B cell (primary cell): ENCODE data around the gene MOB2. TPM values are rescaled to one million over a fixed set of nuclear protein-coding genes. Genes with fewer than 3 reads are reported as not detected.

ENCODE experiments used
- ATAC-seq: fragments of 200-7000 bp; cut with Tn5 transposase; one replicate; pipeline ENCODE4 v1.10.0; 2021; ENCODE audit warnings: low read depth, mild to moderate bottlenecking, moderate number of reproducible peaks, moderate library complexity
- CTCF ChIA-PET: fragments of 350-600 bp; sonication (Branson Sonifier 250); formaldehyde crosslinking; loops from one replicate; lab custom pipeline; 2021; ENCODE audit warnings: antibody characterized with exemption, inconsistent platforms; lab: Charles Lee
- POLR2A ChIA-PET: fragments of 350-600 bp; sonication (Branson Sonifier 250); formaldehyde crosslinking; loops from one replicate; lab custom pipeline; 2021; ENCODE audit warnings: antibody characterized with exemption; lab: Charles Lee
- DNase-seq: peaks from one replicate; pipeline ENCODE4 v3.0.0; 2013
- H2AFZ ChIP-seq: 2 replicates; pipeline ENCODE4 v1.6.1; 2012; ENCODE audit warnings: mild to moderate bottlenecking, low read depth, low read length; ENCODE audit not compliant: insufficient read depth, poor library complexity, severe bottlenecking
- H3K27ac ChIP-seq, 2 donors: 1 replicate in 1 of 2; 2 replicates in 1 of 2; pipeline ENCODE4 v1.5.1; 2012 to 2013; ENCODE audit warnings: low read length in 2 of 2, mild to moderate bottlenecking in 2 of 2, moderate library complexity in 1 of 2
- H3K27me3 ChIP-seq, 4 experiments: fragments of 200-600 bp in 1 of 4; sonication (generic) in 1 of 4; replicated peaks in 1 of 4; 1 replicate in 2 of 4; 2 replicates in 2 of 4; pipeline versions ENCODE4 v1.6.1 to v1.7.0; 2013 to 2016; ENCODE audit warnings: low read length in 3 of 4, mild to moderate bottlenecking in 2 of 4, mixed read lengths in 1 of 4, moderate library complexity in 1 of 4; ENCODE audit not compliant: insufficient read depth in 4 of 4, control insufficient read depth in 3 of 4; ENCODE audit errors: control extremely low read depth in 1 of 4
- H3K36me3 ChIP-seq, 2 experiments: replicated peaks in 1 of 2; 1 replicate in 1 of 2; 2 replicates in 1 of 2; pipeline versions ENCODE4 v1.6.1 to v1.7.1; 2013; ENCODE audit warnings: low read length in 1 of 2; ENCODE audit not compliant: insufficient read depth in 2 of 2, control insufficient read depth in 1 of 2; ENCODE audit errors: control extremely low read depth in 1 of 2, extremely low read depth in 1 of 2
- H3K4me1 ChIP-seq, 2 donors: fragments of 200-600 bp in 1 of 2; sonication (generic) in 1 of 2; 1 replicate in 1 of 2; 2 replicates in 1 of 2; pipeline versions ENCODE4 v1.5.1 to v1.6.1; 2013 to 2017; ENCODE audit warnings: low read length in 2 of 2; ENCODE audit not compliant: control insufficient read depth in 2 of 2, insufficient read depth in 2 of 2
- H3K4me2 ChIP-seq: replicated peaks from 2 replicates; pipeline ENCODE3; 2012; ENCODE audit warnings: mild to moderate bottlenecking, low read depth, low read length; ENCODE audit not compliant: poor library complexity, severe bottlenecking
- H3K4me3 ChIP-seq, 5 experiments: fragments of 200-600 bp in 1 of 5; sonication (generic) in 1 of 5; 1 replicate in 3 of 5; 2 replicates in 2 of 5; pipeline versions ENCODE4 v1.5.1 to v1.7.0; 2011 to 2016; ENCODE audit warnings: low read length in 4 of 5, mild to moderate bottlenecking in 4 of 5, low read depth in 2 of 5, control low read depth in 1 of 5, moderate library complexity in 1 of 5; ENCODE audit not compliant: insufficient read depth in 1 of 5; ENCODE audit errors: control extremely low read depth in 1 of 5, extremely low read depth in 1 of 5
- H3K79me2 ChIP-seq: fragments of 200-600 bp; sonication (generic); one replicate; pipeline ENCODE4 v1.6.0; 2016; ENCODE audit warnings: low read length; ENCODE audit not compliant: control insufficient read depth, insufficient read depth
- H3K9ac ChIP-seq: fragments of 200-600 bp; sonication (generic); 2 replicates; pipeline ENCODE4 v1.6.1; 2017; ENCODE audit warnings: mild to moderate bottlenecking, low read length, moderate library complexity
- H3K9me3 ChIP-seq, 3 donors: one replicate each; pipeline versions ENCODE4 v1.6.1 to v1.7.1; 2013; ENCODE audit warnings: low read length in 2 of 3; ENCODE audit not compliant: control insufficient read depth in 2 of 3, insufficient read depth in 1 of 3; ENCODE audit errors: control extremely low read depth in 1 of 3
- H4K20me1 ChIP-seq: 2 replicates; pipeline ENCODE4 v1.6.0; 2012; ENCODE audit warnings: mild to moderate bottlenecking, low read length; ENCODE audit not compliant: insufficient read depth, control insufficient read depth, poor library complexity, severe bottlenecking
- H3K27ac Mint-ChIP-seq: one replicate; pipeline ENCODE4 v1.8.0; 2021; ENCODE audit warnings: mixed read lengths
- H3K27me3 Mint-ChIP-seq: one replicate; pipeline ENCODE4 v1.8.0; 2021; ENCODE audit warnings: mixed read lengths
- H3K4me1 Mint-ChIP-seq: one replicate; pipeline ENCODE4 v1.8.0; 2021; ENCODE audit warnings: mixed read lengths
- H3K4me3 Mint-ChIP-seq: one replicate; pipeline ENCODE4 v1.8.0; 2021; ENCODE audit warnings: mixed read lengths
- H3K9me3 Mint-ChIP-seq: one replicate; pipeline ENCODE4 v1.8.0; 2022; ENCODE audit warnings: mixed read lengths; ENCODE audit not compliant: insufficient read depth
- EZH2 ChIP-seq: IDR thresholded peaks from 2 replicates; pipeline ENCODE4 v1.6.1; 2012; ENCODE audit warnings: borderline replicate concordance, low read depth, mild to moderate bottlenecking, moderate library complexity, low read length; ENCODE audit not compliant: insufficient read depth, poor library complexity, severe bottlenecking
- WGBS: methylation state at CpG from one replicate; pipeline ENCODE4 v1.1.5; 2013; ENCODE audit warnings: missing lambda C conversion rate; ENCODE audit not compliant: insufficient coverage; 5-methylcytosine and 5-hydroxymethylcytosine counted together
- intact Hi-C: fragments of 100-400 bp; cut with micrococcal nuclease; formaldehyde crosslinking; loops from one replicate; pipeline ENCODE4 v1.10.0; 2022
- polyA plus RNA-seq: library from polyadenylated mRNA; depleted of rRNA; stranded (reverse); fragments of >200 nt; gene quantifications from 2 replicates; pipeline ENCODE4 v1.2.3, GENCODE V29; 2012
- total RNA-seq, 2 donors: library from RNA; stranded (reverse); fragments of 120-200 nt in 1 of 2; gene quantifications; 1 replicate in 1 of 2; 2 replicates in 1 of 2; pipeline versions ENCODE4 v1.2.3 to v1.2.4, GENCODE V29; 2013 to 2022
- TF ChIP-seq, protein P1 (sequence below): fragments of 200-600 bp; IDR thresholded peaks from one replicate; pipeline ENCODE4 v1.8.0; 2022; ENCODE audit warnings: antibody characterized with exemption, mild to moderate bottlenecking

MOB2 gene
- total and polyA plus RNA-seq, 2 donors (not counting 1 experiment from before 2014, with no cell fraction given) = 55.7 to 57.6 TPM

DNA sequence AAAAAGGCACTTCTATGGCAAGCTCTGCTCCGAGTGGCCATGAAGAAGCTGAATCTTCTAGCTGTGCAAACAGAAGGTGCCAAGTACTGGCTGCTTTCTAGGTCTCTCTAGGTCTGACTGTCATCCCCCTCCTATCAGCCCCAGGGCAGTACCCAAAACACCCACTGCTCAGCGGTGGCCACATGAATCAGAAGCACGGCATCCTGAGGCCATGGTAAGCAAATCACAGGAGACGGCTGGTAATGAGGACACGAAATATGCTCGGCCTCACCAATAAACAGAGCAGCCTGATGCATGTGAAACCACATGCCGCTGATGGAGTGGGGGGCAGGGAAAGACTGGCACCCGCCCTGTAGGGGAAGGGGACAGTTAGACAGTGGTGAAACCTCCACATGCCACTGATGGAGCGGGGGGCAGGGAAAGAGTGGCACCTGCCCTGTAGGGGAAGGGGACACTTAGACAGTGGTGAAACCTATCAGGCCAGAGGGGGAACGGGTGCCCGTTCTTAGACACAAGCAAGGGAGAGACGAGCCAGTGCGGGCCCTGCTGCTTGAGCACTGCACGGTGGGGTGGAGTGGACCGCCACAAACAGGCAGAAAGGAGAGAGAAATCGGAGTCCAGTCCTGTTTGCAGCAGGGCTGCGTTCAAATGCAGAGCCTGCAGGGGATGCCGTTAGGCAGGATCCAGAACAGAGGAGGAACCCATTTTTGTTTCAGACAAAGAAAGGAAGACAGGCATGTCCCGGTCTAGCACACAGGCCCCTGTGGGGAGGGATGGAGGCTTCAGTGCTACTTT is 29.9 kb upstream of the MOB2 start:
- DNase-seq (no peak), ATAC-seq (no peak)
- Mint-ChIP-seq H3K4me1 (peaks cover 61% of the 10 kb centered on the region), H3K27me3 (no peaks in the 10 kb centered on the region), H3K9me3 (no peaks in the 10 kb centered on the region), H3K27ac (no peak overlapping the region), H3K4me3 (no peak overlapping the region)
- H3K4me1 ChIP-seq = peaks cover 14 to 28% of the 10 kb centered on the region in 2 donors
- no peak overlapping the region for H3K9ac ChIP-seq
- peaks cover 0 to 4% of the 10 kb centered on the region in 2 experiments for H3K36me3 ChIP-seq
- peak overlapping the region; percentile 54 for H3K4me2 ChIP-seq
- ChIA-PET POLR2A (no interaction called here), CTCF (interaction anchor here (1.1 to 2.9 kb wide), 5 partner anchors 18 to 314 kb away, joined by 6 to 17 read pairs (median 9); no protein-coding TSS in a partner anchor)
- H3K27ac ChIP-seq = no peak overlapping the region
- no peak overlapping the region for H2AFZ ChIP-seq
- WGBS = 91% methylated on average over 18 of the region's 19 CpGs
- peaks cover 96% of the 10 kb centered on the region for H4K20me1 ChIP-seq
- H3K27me3 ChIP-seq = no peaks in the 10 kb centered on the region
- intact Hi-C loops = loop anchor here (10.0 kb wide), 1 partner anchor 222 kb away; no protein-coding TSS in a partner anchor
- H3K9me3 ChIP-seq = no peaks in the 10 kb centered on the region
- H3K79me2 ChIP-seq = peaks cover 96% of the 10 kb centered on the region
- H3K4me3 ChIP-seq = no peak overlapping the region
- TF ChIP-seq EZH2 = no peak
- TF ChIP-seq, protein P1, sequence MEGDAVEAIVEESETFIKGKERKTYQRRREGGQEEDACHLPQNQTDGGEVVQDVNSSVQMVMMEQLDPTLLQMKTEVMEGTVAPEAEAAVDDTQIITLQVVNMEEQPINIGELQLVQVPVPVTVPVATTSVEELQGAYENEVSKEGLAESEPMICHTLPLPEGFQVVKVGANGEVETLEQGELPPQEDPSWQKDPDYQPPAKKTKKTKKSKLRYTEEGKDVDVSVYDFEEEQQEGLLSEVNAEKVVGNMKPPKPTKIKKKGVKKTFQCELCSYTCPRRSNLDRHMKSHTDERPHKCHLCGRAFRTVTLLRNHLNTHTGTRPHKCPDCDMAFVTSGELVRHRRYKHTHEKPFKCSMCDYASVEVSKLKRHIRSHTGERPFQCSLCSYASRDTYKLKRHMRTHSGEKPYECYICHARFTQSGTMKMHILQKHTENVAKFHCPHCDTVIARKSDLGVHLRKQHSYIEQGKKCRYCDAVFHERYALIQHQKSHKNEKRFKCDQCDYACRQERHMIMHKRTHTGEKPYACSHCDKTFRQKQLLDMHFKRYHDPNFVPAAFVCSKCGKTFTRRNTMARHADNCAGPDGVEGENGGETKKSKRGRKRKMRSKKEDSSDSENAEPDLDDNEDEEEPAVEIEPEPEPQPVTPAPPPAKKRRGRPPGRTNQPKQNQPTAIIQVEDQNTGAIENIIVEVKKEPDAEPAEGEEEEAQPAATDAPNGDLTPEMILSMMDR = no peak
